ENCODE results near the gene TXNDC2.

DNA sequence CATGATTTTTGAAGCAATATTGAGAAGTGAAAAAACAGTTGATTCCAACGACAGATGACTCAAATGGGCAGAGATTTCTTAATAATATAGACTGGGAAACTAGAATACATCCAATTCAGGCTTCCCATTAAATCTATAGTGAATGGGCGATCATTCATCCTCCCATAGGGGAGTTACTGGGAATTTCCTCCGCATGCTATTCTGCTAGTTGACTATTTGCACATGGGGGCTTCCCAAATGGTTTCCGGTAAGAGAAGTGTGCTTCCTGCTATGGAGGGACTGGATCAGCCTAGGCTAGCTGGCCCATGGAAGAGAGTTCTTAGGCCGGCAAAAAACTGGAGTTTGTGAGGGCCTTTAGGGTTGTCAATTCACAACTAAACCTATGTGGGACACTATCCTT lies 25.5 kb downstream of the TXNDC2 start:
- no peak for TF ChIP-seq CTCF (IDR thresholded peaks at IDR 0.05)
- TF ChIP-seq POLR2A (IDR thresholded peaks at IDR 0.05) = no peak
- no peak for TF ChIP-seq POLR2AphosphoS5 (IDR thresholded peaks at IDR 0.05)
- TF ChIP-seq EP300 (IDR thresholded peaks at IDR 0.05; ENCODE audit: low read depth) = no peak
